HepG2 (cell line): ENCODE data around the gene INHBB.

ENCODE experiments used
- GTF2F1 ChIP-seq: fragments of 150-350 bp; IDR thresholded peaks from 2 replicates; pipeline ENCODE4 v1.6.1; 2014; ENCODE audit warnings: low read length
- MIER3 ChIP-seq: IDR thresholded peaks from 2 replicates; pipeline ENCODE4 v1.6.1; 2016; ENCODE audit warnings: missing compliant biosample characterization, borderline replicate concordance
- TBP ChIP-seq: sonication (generic); formaldehyde crosslinking; IDR thresholded peaks from 2 replicates; pipeline ENCODE4 v1.5.0; 2020; ENCODE audit warnings: missing genetic modification reagents
- TF ChIP-seq, protein P1 (sequence below): sonication (generic); formaldehyde crosslinking; conservative IDR thresholded peaks from 2 replicates; pipeline ENCODE4 v1.4.0; 2020; ENCODE audit warnings: missing genetic modification reagents

- no peak for TF ChIP-seq MIER3 (CRISPR knock-in tag)
- TF ChIP-seq, protein P1, sequence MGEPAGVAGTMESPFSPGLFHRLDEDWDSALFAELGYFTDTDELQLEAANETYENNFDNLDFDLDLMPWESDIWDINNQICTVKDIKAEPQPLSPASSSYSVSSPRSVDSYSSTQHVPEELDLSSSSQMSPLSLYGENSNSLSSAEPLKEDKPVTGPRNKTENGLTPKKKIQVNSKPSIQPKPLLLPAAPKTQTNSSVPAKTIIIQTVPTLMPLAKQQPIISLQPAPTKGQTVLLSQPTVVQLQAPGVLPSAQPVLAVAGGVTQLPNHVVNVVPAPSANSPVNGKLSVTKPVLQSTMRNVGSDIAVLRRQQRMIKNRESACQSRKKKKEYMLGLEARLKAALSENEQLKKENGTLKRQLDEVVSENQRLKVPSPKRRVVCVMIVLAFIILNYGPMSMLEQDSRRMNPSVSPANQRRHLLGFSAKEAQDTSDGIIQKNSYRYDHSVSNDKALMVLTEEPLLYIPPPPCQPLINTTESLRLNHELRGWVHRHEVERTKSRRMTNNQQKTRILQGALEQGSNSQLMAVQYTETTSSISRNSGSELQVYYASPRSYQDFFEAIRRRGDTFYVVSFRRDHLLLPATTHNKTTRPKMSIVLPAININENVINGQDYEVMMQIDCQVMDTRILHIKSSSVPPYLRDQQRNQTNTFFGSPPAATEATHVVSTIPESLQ (CRISPR knock-in tag), result no peak
- no peak for TF ChIP-seq GTF2F1
- no peak for TF ChIP-seq TBP (CRISPR knock-in tag)
Measured at GRCh38 chr2:120345608-120346007, 328 bp upstream of the INHBB start.
